NCI-H2107 (cell line): ENCODE data around the gene NEURL1.

Experiments
- DNase-seq: peaks from one replicate; lab custom pipeline; 2025; lab: John Stamatoyannopoulos, UW

NEURL1 gene

GRCh38 chr10:103564116-103564501 lies 70.6 kb downstream of the NEURL1 start:
- DNase-seq = no peak

DNA sequence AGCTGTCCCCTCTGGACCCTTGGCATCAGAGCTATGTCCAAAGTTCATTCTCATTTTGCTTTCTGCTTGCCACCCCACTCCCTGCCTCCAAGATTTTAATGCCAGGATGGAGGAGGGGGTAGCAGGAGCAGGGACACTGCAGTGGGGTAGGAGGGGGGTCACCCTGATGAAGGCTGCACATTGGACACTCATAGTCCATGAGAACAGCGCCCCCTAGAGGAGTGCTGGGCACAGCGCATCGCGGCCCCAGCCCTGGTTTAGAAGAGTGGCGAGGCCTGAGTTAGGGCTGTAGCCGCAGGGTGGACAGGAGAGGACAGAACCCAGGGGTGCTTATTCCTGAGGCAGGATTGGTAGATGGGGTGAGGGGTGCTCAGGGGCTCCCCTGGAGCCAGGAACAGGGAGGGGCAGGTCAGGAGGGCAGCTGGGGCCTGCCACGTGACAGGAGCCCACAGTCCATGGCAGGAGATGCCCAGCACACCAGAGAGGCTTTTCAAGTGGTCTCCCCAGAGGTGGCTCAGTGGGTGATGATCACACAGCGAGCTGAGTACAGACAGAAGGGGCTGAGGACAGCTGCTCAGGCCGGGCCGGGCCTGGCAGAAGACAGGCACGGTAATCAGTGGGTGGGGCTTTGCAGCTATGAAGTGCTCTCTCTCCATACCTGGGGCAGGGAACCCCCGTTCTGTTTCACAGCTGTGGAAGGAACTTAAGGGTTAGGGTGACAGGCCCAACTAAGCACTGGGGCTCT lies 71.4 kb downstream of the NEURL1 start:
- DNase-seq = no peak

GRCh38 chr10:103566536-103566935 lies 73.0 kb downstream of the NEURL1 start:
- DNase-seq = no peak

DNA sequence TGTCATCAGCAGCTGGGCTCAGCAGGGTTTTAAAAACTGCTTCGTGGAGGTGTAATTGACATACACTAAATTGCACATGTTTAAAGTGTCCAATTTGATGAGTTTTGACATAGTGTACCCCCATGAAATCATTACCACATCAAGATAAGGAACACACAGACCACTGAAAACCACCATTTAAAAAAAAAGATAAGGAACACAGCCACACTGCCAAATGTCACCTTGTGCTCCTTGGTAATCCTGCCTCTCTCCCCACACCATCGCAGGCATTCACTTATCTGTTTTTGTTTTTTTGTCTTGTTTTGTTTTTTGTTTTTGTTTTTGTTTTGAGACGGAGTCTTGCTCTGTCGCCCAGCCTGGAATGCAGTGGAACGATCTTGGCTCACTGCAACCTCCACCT lies 75.0 kb downstream of the NEURL1 start:
- no peak for DNase-seq

- DNase-seq = no peak
These were observed 76.4 kb downstream of the NEURL1 start for GRCh38 chr10:103569896-103570295.

- no peak for DNase-seq
These were observed 77.5 kb downstream of the NEURL1 start for GRCh38 chr10:103570844-103571655.

DNA sequence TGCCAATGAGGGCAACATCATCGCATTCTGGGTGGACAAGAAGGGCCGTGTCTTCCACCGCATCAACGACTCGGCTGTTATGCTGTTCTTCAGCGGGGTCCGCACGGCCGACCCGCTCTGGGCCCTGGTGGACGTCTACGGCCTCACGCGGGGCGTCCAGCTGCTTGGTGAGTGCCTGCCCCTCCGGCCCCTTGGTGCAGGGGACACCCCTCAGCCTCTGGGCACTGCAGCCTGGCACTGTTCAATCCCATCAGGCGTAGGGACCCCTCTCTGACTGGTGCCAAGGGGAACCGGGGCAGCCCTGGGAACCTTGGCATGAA lies 78.1 kb downstream of the NEURL1 start:
- no peak for DNase-seq

DNA sequence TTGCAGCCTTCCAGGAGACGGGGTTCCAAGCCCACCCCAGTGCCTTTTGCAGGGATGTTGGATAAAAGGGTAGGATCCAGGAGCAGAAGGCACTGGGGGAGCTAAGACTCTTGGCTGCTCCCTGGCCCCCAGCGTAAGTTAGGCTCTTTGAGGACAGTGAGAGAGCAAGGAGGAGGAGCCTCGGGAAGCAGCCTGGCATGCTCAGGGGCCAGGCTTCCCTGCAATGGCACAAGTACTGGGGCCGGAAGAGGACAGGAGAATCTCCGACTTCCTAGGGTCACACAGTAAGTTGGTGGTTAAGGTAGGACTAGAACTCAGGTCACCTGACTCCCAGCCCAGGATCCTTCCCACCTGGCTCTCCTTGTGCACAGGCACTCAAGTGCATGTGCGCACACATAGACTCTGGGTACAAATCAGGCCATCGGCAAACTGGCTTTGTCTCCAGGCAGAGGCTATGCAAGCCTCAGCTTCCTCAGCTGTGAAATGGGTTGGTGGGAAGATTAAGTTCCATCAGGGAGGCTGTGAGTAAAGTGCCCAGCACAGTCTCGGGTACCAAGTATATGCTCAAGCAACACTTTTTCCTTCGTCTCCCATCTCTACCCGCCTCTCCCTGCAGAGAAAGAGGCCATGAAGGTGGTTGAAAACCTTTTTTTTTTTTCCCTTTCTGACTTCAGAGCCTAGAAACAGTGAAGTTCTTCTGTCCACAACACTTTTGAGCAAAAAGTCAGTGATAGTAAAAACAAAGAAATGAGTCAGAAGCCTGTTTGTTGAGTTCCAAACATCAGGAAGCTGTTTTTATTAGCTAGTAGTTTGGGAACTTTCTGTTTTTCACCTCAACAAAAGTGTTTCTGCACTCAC lies 79.1 kb downstream of the NEURL1 start:
- DNase-seq = no peak

GRCh38 chr10:103573205-103573487 lies 79.6 kb downstream of the NEURL1 start:
- DNase-seq = no peak

DNA sequence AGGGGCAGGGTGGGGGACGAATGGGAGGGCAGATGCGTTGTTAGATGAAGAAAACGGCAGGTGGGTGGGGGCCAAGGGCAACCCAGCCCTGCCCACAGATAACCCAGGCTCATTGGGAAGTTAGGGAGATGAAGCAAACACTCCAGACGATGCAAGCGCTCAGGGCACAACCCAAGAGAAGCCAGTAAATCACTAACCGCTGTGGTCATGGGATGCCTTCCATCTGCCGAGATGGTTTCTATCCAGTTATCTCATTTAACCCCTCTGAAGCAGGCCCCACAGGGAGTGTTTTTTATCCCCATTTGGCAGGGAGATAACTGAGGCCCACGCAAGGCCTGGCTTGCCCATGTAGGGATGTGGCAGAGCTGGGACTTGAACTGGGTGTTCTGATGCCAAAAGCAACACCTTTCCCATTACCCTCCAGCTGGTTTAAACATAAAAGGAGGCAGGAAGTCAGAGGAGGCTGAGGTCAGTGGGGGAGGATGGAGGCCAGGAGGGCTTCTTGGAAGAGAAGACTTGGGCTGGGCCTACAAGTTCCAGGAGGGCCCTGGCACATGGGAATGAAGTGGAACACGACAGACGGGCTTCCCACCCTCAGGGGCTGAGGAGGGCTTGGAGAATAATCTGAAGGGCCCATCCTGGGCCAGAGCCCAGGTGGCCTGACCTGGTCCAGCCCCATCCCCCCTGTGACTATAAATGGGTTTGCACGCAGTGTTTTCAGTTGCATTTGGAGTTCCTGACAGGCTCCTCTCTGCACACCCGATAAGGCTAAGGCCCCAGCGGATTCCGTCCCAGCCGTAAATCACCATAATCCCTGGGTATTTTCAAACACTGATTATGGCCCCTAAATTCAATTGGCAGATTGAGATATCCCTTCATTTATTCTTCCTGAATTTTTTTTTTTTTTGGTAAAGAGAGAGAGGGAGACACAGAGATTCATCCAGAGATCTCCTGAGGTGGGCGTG lies 80.9 kb downstream of the NEURL1 start:
- DNase-seq = no peak

DNA sequence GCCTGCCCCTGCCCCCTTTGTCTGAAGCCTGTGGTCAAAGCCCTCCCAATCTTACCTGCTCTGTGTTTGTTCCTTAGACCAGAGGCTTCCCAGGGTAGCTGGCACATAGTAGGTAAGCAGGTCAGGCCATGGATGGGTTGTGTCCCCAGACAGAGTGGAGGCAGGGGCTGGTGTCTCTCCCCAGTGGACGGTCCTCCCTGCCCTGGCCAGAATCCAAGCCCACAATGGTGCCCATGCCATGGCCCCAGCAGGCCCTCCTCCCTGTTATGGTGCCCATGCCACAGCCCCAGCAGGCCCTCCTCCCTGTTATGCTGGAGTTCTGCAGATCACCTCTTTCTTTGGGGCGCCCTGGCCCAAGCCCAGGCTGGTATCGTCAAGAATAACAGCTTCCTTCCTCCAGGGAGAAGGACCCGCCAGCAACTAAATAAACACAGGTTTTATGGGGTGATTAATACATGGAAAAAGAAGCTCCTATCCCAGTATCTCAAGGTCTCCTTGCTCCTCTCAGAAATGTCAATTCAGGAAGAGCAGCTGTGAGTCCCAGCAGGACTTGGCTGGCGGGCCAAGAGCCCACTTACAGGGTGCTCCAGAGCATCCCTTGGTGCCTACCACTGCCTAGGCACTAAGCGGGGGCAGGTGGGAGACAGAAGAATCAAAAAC lies 82.0 kb downstream of the NEURL1 start:
- DNase-seq = no peak

DNA sequence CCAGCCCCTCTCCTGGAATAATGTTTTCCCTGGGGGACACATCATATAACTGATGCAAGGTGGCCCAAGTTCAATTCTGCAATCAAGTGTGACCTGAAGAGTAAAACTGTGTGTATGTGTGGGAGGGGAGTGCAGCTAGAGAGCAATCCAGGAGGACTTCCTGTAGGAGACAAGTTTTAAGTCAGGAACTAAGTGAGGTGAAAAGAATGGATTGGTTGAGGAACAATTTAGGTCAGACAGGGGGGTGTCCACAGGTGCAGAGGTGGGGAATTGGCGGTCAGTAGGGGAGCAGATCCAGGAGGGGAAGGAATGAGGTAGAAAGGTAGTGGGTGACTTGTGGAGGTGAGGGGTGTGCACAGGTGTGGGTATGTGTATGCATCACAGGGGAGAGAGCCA lies 82.6 kb downstream of the NEURL1 start:
- DNase-seq = no peak

DNA sequence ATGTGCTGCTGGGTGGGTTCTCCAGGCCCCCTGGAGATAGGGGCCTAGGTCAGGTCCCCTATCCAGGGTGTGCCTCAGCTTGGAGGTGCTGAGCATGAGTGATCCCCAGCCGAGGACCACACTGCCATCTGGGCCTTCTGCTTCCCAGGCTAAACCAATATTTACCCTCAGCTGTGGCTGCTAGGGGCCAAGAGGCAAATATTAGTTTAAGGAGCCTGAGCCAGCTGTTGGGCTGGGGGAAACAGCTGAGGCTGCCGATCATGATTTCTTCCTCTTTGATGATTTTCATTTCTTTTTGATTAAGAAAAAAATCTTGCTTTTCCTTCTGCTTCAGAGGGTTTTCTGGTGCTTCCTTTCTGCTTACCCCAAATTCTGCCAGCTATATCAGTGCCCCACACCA lies 83.4 kb downstream of the NEURL1 start:
- no peak for DNase-seq

DNA sequence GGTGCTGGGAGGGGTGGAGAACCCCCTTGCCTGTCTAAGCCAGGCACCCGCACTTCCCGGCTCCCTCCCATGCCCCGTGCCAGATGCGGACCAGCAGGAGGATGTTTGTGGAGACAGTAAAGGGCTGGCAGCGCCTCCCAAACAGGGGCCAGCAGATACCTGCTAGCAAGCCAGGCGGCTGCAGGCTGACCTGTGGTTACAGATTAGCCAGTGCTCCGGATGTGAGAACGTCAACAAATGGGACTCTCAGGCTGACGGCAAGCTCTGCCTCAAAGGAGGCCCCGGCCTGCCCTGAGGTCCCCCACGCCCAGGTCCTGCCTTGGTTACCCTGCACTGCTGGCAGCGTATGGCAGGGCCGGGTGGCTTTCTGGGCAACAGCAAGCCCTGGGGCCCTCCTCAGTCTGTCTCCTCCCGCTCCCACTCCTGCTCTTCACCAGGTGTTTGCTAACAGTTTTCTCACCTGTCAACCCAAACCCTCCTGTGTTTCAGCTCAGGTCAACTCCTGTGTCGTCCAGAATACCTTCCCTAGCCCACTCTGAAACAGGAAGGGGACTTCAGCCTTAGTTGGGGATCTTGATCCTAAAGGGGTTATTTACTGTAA lies 85.4 kb downstream of the NEURL1 start:
- DNase-seq = no peak

DNA sequence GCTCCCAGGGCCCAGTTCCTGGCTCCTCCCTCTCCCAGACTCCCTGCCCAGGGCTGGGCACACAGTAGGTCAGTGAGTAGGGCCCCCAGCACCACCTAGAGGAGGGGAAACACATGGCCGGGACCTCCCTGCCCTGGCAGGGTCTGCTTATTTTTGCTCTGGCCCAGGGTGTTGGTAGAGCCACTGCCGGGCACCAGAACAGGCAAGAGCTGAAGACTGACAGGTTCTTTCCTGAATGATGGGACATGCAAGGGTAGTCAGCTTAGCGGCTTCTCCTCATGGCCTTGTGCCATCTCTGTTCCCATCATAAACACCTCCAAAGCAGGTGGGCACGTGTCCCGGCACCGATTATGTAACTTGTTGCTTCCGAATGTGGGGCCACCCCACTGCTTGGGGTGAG lies 86.5 kb downstream of the NEURL1 start:
- no peak for DNase-seq

GRCh38 chr10:103580430-103580829 lies 86.9 kb downstream of the NEURL1 start:
- DNase-seq = no peak

- no peak for DNase-seq
These were observed 88.0 kb downstream of the NEURL1 start for GRCh38 chr10:103581499-103581898.

- no peak for DNase-seq
These were observed 89.0 kb downstream of the NEURL1 start for GRCh38 chr10:103582331-103583123.

DNA sequence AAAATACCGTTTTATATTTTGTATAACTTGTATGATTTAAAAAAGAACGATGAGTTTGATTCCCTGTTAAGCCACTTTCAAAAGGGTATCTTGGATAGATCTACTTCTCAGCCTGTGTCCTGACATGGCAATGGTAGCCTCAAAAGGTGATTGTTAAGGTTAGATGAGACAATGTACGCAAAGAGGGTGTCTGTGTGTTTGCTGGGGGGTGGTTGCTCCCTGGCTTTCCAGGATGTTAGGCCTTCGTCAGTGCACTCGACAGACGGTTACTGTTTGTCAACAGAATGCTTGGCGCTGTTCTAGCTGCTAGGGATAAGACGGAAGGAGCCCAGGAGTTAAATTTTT lies 90.3 kb downstream of the NEURL1 start:
- DNase-seq = no peak
